Chondrocyte (in vitro differentiated cells): ENCODE measurements around the gene RPS19. TPM values are rescaled to one million over a fixed set of nuclear protein-coding genes. Genes with fewer than 3 reads are reported as not detected.
A peak's percentile ranks its signal among the peaks of the same experiment; 100 is the strongest.

ENCODE experiments used
- DNase-seq: peaks from one replicate; pipeline ENCODE4 v3.0.0; 2021; ENCODE audit warnings: mixed read lengths, low spot score
- H3K27ac Mint-ChIP-seq: one replicate; pipeline ENCODE4 v1.8.0; 2021; ENCODE audit warnings: mild to moderate bottlenecking, moderate library complexity, mixed read lengths; ENCODE audit not compliant: unreplicated experiment
- H3K27me3 Mint-ChIP-seq: 2 replicates; pipeline ENCODE4 v1.8.0; 2021; ENCODE audit warnings: low read depth, mixed read lengths
- H3K36me3 Mint-ChIP-seq: 2 replicates; pipeline ENCODE4 v1.8.0; 2021; ENCODE audit warnings: low read depth, mixed read lengths
- H3K4me1 Mint-ChIP-seq: 2 replicates; pipeline ENCODE4 v1.8.0; 2021; ENCODE audit warnings: low read depth, mild to moderate bottlenecking, mixed read lengths
- H3K4me3 Mint-ChIP-seq: one replicate; pipeline ENCODE4 v1.8.0; 2021; ENCODE audit warnings: mild to moderate bottlenecking, moderate library complexity, mixed read lengths; ENCODE audit not compliant: unreplicated experiment
- H3K9me3 Mint-ChIP-seq: 2 replicates; pipeline ENCODE4 v1.8.0; 2021; ENCODE audit warnings: low read depth, mixed read lengths
- total RNA-seq: library from RNA; stranded (reverse); gene quantifications from 3 replicates; pipeline ENCODE4 v1.2.1, GENCODE V29; 2021
- TF ChIP-seq, protein P1 (sequence below): fragments of 200-600 bp; sonication (generic); IDR thresholded peaks from 2 replicates; pipeline ENCODE4 v1.5.0; 2021; ENCODE audit warnings: antibody characterized with exemption, mild to moderate bottlenecking, moderate library complexity

The RPS19 gene
- total RNA-seq, 1 donor from 2014 or later, result 1,457 TPM

DNA sequence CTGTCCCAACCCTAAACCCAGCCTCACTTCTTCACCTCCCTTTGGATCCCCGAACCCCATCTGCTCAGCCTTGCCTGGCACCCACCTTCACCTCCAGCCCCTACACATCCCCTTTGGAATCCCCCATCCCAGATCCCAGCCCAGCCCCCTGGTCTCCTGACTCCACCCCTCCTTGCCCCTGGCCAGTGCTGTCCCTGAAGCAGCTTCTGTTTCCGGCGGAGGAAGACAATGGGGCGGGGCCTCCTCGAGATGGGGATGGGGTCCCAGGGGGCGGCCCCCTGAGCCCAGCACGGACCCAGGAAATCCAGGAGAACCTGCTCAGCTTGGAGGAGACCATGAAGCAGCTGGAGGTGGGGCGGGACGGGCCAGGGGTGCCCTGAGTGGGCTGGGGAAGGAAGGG is 46.2 kb downstream of the RPS19 start:
- Mint-ChIP-seq H3K36me3 (peaks cover 39% of the 10 kb centered on the region), H3K27me3 (peaks cover 8% of the 10 kb centered on the region), H3K4me1 (no peaks in the 10 kb centered on the region), H3K9me3 (no peaks in the 10 kb centered on the region), H3K4me3 (no peak overlapping the region), H3K27ac (no peak overlapping the region)
- TF ChIP-seq, protein P1, sequence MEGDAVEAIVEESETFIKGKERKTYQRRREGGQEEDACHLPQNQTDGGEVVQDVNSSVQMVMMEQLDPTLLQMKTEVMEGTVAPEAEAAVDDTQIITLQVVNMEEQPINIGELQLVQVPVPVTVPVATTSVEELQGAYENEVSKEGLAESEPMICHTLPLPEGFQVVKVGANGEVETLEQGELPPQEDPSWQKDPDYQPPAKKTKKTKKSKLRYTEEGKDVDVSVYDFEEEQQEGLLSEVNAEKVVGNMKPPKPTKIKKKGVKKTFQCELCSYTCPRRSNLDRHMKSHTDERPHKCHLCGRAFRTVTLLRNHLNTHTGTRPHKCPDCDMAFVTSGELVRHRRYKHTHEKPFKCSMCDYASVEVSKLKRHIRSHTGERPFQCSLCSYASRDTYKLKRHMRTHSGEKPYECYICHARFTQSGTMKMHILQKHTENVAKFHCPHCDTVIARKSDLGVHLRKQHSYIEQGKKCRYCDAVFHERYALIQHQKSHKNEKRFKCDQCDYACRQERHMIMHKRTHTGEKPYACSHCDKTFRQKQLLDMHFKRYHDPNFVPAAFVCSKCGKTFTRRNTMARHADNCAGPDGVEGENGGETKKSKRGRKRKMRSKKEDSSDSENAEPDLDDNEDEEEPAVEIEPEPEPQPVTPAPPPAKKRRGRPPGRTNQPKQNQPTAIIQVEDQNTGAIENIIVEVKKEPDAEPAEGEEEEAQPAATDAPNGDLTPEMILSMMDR, result no peak
- DNase-seq, result no peak

DNA sequence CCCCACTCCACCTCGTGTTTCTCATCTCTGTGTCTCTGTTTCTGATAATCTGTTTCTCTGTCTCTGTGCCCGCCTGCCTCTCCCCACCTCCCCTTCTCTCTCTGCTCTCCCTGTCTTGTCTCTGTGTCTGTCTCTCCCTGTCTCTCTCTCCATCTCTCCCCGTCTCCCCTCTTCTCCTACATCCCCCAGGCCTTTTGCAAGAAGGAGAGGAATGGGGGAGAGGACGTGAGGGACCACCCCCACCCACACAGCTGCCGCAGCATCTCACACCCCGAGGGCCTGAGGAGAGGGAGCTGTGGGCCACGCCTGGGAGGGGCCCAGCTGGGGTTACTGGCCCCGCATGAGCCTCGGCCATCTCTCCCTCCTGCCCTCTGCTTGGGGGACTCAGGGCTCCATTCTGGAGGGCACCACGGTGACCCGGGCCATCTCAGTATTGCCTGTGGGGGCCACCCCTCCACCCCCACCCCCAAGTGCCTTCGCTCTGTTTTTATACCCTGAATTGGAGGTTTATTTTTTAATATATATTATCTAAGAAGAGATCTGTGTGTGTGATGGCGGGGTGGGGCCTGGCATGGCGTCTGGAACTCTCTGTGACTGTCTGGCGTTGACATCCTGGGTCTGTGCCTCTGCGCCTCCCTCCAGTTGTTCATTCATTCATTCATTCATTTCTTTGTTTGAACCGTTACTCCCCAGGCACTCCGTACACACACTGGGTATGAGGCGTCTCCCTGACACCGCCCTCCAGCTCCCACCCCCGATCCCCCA is 47.0 kb downstream of the RPS19 start:
- Mint-ChIP-seq H3K9me3 (no peaks in the 10 kb centered on the region), H3K27ac (no peak overlapping the region), H3K4me1 (no peaks in the 10 kb centered on the region), H3K36me3 (peaks cover 33% of the 10 kb centered on the region), H3K4me3 (no peak overlapping the region), H3K27me3 (peaks cover 16% of the 10 kb centered on the region)
- no peak for DNase-seq
- TF ChIP-seq, protein P1, result no peak

DNA sequence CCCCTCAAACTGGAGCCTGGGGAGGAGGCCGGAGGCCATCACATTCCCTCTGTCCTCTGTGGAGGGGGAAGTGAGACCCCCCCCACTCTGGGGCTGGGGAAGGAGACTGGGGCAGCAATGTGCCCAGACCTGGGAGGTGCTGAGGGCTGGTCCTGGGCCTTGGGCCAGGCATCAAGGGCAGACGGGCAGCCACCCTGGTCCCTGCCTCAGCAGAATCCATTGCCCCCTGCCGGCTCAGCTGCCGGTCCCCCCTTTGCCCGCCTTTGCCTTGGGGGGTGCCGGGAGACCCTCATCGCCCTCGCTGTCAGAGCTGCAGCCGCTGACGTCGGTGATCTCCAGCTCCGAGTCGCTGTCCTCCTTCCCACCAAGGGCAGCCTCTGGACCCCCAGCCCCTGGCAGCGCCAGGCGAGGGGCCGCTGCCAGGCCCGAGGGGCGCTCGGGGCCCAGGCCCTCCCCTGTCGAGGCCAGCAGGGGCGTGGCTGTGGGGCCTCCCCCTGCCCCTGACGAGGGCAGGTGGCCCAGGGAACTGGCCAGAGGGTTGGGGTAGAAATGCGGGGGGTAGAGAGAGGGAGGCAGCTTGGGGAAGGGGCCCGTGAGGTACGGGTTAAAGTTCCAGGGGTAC is 48.0 kb downstream of the RPS19 start:
- H3K4me3 Mint-ChIP-seq, result no peak overlapping the region

DNA sequence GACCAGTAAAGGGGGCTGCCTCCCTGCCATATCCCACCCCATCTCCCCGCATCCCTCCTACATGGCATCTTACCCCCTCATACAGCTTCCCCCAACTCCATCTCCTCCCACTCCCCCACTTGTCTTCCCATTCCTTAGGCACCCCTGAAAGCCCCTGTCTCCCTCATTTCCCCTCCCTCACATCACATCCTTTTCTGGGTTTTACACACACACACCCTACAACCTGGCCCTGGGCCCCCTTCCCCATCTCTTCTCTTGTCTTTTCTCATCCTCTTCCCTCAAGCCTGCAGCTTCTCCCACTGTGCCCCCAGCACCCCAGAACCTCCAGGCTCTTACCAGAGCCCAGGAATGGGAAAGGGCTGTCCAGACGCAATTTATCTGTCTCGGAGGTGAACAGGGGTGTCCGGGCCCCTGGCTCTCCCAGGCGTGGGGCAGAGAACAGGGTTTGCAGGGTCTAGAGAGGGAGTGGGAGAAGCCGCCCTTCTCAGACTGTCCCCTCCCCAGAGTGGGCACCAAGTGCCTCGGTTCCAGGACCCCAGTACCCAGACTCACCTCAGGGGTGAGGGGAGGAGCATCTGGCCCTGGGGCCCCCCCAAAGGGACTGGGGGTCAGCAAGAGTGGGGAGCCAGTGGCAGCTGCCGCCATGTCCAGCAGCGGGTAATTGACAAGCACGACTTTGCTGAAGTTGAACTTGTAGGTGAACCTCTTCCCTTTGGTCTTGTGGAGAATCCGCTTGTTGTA is 48.8 kb downstream of the RPS19 start:
- H3K4me1 Mint-ChIP-seq, result peaks cover 2% of the 10 kb centered on the region
- peak; percentile 89 for DNase-seq
- TF ChIP-seq, protein P1, result no peak
- H3K9me3 Mint-ChIP-seq, result no peaks in the 10 kb centered on the region
- peaks cover 25% of the 10 kb centered on the region for H3K27me3 Mint-ChIP-seq
- no peak overlapping the region for H3K27ac Mint-ChIP-seq
- H3K36me3 Mint-ChIP-seq, result peaks cover 22% of the 10 kb centered on the region
- H3K4me3 Mint-ChIP-seq, result no peak overlapping the region

More for the DNA sequence above, 48.0 kb downstream of the RPS19 start:
- H3K36me3 Mint-ChIP-seq, result peaks cover 26% of the 10 kb centered on the region
- peaks cover 21% of the 10 kb centered on the region for H3K27me3 Mint-ChIP-seq
- TF ChIP-seq, protein P1, result no peak
- peaks cover 2% of the 10 kb centered on the region for H3K4me1 Mint-ChIP-seq
- no peaks in the 10 kb centered on the region for H3K9me3 Mint-ChIP-seq
- peak; percentile 84 for DNase-seq
- no peak overlapping the region for H3K27ac Mint-ChIP-seq

DNA sequence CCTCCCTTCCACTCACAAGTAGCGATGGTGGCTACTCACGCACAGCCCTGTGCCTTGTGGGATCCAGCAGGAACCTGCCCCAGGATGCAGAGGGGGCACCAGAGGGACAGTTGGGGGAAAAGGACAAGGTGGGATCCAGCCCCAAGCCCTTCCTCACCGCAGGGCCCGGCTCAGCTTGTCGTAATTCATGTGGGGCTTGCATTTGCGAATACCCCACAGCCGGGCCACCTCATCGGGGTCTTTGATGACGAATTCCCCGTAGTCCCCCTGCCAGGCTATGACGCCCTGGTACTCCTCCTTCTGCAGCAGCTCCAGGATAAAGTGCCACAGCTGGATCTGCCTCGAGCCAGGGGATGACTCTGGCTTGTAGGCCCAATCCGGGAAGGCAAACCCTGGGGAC is 49.7 kb downstream of the RPS19 start:
- TF ChIP-seq, protein P1, result no peak
- Mint-ChIP-seq H3K4me3 (no peak overlapping the region), H3K9me3 (no peaks in the 10 kb centered on the region), H3K36me3 (peaks cover 15% of the 10 kb centered on the region), H3K27ac (no peak overlapping the region), H3K4me1 (peaks cover 2% of the 10 kb centered on the region), H3K27me3 (peaks cover 31% of the 10 kb centered on the region)
- DNase-seq, result peak; percentile 73
